Measurements from ENCODE around the gene PIH1D1. TPM values are rescaled to one million over a fixed set of nuclear protein-coding genes. Genes with fewer than 3 reads are reported as not detected.

PIH1D1 gene
- total RNA-seq, 2 donors from 2014 or later, result 55.8 to 61.5 TPM

- Histone ChIP-seq H3K36me3 (no peaks in the 10 kb centered on the region), H3K27ac (no peak overlapping the region), H3K27me3 (peaks cover 10 to 23% of the 10 kb centered on the region in 2 donors), H3K9me3 (no peaks in the 10 kb centered on the region), H3K4me3 (no peak overlapping the region), H3K4me1 (peaks cover 0 to 12% of the 10 kb centered on the region in 2 donors)
- no peak for DNase-seq (ENCODE audit: low spot score)
- no peak for TF ChIP-seq CTCF (IDR thresholded peaks at IDR 0.05)
Observed at GRCh38 chr19:49436381-49437017, 15.1 kb downstream of the PIH1D1 start.

GRCh38 chr19:49435670-49436069, 15.9 kb downstream of the PIH1D1 start:
- peaks cover 0 to 6% of the 10 kb centered on the region in 2 donors for H3K4me1 ChIP-seq
- TF ChIP-seq CTCF (IDR thresholded peaks at IDR 0.05), result no peak
- no peak for DNase-seq (ENCODE audit: low spot score)
- H3K36me3 ChIP-seq, result no peaks in the 10 kb centered on the region
- peaks cover 10 to 23% of the 10 kb centered on the region in 2 donors for H3K27me3 ChIP-seq
- no peaks in the 10 kb centered on the region for H3K9me3 ChIP-seq
- H3K27ac ChIP-seq, result no peak overlapping the region
- no peak overlapping the region for H3K4me3 ChIP-seq

- H3K27me3 ChIP-seq, result peaks cover 10 to 23% of the 10 kb centered on the region in 2 donors
- H3K27ac ChIP-seq, result no peak overlapping the region
- no peaks in the 10 kb centered on the region for H3K9me3 ChIP-seq
- no peak for TF ChIP-seq CTCF (IDR thresholded peaks at IDR 0.05)
- H3K36me3 ChIP-seq, result no peaks in the 10 kb centered on the region
- DNase-seq (ENCODE audit: low spot score), result no peak
- H3K4me3 ChIP-seq, result no peak overlapping the region
- H3K4me1 ChIP-seq, result peaks cover 0 to 6% of the 10 kb centered on the region in 2 donors
Observed at GRCh38 chr19:49434907-49435583, 16.6 kb downstream of the PIH1D1 start.

GRCh38 chr19:49433240-49433901, 18.2 kb downstream of the PIH1D1 start:
- no peaks in the 10 kb centered on the region for H3K9me3 ChIP-seq
- peaks cover 13 to 32% of the 10 kb centered on the region in 2 donors for H3K27me3 ChIP-seq
- H3K36me3 ChIP-seq, result no peaks in the 10 kb centered on the region
- H3K4me3 ChIP-seq, result no peak overlapping the region
- peaks cover 0 to 11% of the 10 kb centered on the region in 2 donors for H3K4me1 ChIP-seq
- no peak for DNase-seq (ENCODE audit: low spot score)
- no peak for TF ChIP-seq CTCF (IDR thresholded peaks at IDR 0.05)
- no peak overlapping the region for H3K27ac ChIP-seq

- DNase-seq (ENCODE audit: low spot score), result no peak
- Histone ChIP-seq H3K36me3 (no peaks in the 10 kb centered on the region), H3K27ac (no peak overlapping the region), H3K27me3 (peaks cover 23 to 41% of the 10 kb centered on the region in 2 donors), H3K4me3 (no peak overlapping the region), H3K9me3 (no peaks in the 10 kb centered on the region), H3K4me1 (peaks cover 0 to 18% of the 10 kb centered on the region in 2 donors)
- no peak for TF ChIP-seq CTCF (IDR thresholded peaks at IDR 0.05)
Observed at GRCh38 chr19:49432141-49433073, 19.2 kb downstream of the PIH1D1 start.
